ENCODE measurements around the gene KDM6B.

Gene KDM6B

DNA sequence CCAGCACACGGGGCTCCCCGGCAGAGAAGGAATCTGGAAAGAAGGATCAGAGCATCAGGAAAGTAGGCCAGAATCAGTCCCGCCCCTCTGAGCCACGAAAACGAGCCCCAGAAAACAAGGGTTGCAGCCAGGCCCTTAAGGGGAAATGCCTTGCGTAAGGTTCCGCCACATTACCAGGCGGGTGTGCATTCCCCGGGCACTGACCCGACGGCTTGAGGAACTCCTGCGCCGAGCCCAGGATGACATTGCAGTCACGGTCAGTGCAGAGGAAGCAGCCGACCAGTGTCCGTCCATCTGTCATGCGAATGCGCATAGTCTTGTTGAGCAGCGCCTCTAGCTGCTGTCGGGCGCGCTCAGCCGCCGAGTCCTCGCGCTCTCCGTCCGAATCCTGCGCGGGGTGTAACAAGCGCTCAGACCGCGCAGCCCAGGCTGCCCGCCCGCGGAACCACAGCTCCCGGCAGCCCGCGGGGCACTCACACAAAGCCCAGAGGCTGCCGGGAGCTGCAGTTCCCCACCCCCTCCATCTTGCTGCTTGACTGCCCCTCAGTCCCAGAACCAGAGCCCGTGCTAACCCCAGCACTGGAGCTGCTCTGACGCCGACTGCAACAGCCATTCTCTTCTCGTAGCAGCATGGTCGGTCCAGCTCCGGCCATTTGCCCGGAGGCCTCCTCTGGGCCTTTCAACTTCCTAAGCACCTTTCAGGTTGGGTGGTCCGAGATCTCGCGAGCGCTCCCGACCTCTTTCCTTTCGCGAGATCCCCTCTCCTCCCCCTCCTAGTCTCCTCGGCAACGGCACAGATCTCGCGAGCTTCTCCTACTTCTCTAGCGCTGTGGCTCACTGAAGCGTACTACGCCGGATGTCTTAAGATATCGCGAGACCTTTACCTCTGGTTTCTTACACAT is 23.0 kb downstream of the KDM6B start, which contains the start of gene NAA38:
Gene NAA38 (minus strand): TSS at position 749 of the 902 bp plus-strand sequence. CDS start 96 bp downstream, at position 653.
- intact Hi-C loops (cut with DNase I): loop anchor here (5.0 kb wide), 2 partner anchors 35 to 130 kb away; no protein-coding TSS in a partner anchor
- DNase-seq: peak; percentile 90 to 99 (median 97)

DNA sequence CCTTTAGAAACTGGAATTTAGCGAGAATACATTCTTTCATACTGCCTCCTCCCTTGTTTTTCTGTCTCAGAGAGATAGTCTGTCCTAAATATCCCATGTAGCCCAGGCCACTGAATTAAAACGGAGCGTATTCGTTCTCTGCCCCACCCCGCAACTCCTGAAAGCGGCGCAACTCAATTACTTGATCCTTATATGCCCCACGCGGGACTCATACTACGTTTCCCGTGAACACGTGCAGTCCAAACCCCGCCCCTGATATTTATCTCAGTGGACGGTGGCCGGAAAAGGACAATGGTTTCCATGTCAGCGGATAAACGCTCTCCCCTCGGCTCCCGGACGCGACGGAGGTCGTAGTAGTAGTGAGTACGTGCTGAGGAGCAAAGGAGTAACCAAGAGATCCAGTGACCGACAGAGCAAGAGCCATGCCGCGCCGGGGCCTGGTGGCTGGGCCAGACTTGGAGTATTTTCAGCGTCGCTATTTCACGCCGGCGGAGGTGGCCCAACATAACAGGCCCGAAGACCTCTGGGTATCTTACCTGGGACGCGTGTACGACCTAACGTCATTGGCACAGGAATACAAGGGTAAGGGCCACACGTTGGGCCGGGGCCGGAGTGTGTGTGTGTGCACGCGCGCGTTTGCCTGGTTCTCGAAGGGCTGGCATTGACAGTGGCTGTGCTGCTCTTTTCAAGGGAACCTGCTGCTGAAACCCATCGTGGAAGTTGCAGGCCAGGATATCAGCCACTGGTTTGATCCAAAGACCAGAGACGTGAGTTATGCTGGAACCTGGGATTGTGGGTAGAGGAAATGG is 23.9 kb downstream of the KDM6B start, which contains the start of gene CYB5D1:
Gene CYB5D1 (plus strand): TSS at position 291 of the 809 bp plus-strand sequence. CDS start 132 bp downstream, at position 423.
- peak; percentile 85 to 98 (median 94) for DNase-seq
- intact Hi-C loops (cut with DNase I): loop anchor here (5.0 kb wide), 2 partner anchors 36 to 129 kb away; no protein-coding TSS in a partner anchor

DNA sequence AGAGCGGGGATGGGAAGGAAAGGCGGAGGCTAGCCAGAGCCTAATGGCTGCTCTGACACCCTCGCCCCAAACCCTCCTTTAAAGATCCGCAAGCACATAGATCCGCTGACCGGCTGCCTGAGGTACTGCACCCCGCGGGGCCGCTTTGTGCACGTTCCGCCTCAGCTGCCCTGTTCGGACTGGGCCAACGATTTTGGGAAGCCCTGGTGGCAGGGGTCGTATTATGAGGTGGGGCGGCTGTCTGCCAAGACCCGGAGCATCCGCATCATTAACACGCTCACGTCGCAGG is 24.4 kb downstream of the KDM6B start:
- DNase-seq: peak in 16 of 42 donors; percentile 19 to 64 (median 43)
- intact Hi-C loops (cut with DNase I): loop anchor here (5.0 kb wide), 2 partner anchors 36 to 129 kb away; no protein-coding TSS in a partner anchor

DNA sequence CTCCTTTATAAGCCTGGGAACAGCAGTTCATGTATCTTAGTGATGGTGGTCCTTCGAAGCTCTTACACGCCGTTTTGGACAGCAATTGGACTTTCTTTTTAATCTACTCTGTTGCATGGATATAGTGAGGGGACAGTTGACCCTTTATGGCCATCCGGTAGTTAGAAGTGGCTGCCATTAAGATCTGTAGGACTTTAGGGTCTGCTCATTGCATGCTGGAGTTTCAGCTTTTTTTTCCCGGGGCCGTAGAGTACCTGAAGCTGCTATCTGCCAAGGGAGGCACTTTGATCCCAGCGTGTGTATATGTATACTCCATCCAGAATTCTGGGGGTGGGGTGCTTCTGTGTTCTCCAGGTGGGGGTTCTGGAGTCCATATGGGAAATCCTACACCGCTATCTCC is 25.0 kb downstream of the KDM6B start:
- peak in 1 of 42 donors; percentile 33 for DNase-seq
- intact Hi-C loops (cut with DNase I): loop anchor here (5.0 kb wide), 2 partner anchors 37 to 128 kb away; no protein-coding TSS in a partner anchor

DNA sequence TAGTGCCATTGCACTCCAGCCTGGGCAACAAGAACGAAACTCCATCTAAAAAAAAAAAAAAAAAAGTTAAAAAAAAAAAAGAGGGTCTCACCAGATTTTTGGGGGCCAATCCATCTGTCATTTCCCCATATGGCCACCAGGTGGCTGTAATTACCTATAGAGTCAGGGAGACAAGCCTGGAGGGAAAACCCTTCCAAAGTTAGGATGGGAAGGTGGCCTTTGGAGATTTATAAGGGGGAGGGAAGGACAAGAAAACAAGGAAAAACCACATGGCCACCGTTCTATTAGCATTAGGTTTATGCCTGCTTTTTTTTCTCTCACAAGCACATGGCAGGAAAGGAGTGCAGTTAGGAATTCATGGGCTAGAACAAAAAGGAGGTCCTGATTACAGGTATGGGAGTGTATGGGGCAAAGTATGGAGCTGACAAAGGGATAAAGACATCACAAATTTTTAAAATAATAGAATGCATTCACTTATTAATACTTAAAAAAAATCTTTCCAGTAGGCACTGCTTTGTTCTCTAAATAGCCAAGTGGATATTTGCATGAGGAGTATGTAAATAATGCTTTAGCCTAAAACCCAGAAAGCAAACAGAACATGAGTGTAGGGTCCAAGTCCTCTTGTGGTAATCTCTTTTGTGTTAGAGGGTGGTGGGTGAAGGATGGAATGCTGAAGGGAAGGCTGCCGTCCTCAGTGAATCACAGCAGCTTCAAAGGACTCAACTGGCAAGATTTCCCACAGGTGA is 28.8 kb downstream of the KDM6B start:
- intact Hi-C loops (cut with DNase I): loop anchor here (2.0 to 5.0 kb wide), 2 partner anchors 34 to 184 kb away; no protein-coding TSS in a partner anchor
- DNase-seq: peak in 25 of 42 donors; percentile 14 to 89 (median 64)

DNA sequence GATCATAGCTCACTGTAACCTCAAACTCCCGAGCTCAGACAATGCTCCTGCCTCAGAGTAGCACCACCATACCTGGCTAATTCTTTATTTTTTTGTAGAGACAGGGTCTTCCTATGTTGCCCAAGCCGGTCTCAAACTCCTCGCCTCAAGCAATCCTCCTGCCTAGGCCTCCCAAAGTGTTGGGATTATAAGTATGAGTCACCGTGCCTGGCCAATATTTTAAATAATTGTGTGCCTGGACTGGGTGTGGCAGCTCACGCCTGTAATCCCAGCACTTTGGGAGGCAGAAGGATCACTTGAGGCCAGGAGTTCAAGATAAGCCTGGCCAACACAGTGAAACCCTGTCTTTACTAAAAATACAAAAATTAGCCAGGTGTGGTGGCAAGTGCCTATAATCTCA is 30.4 kb downstream of the KDM6B start:
- peak in 1 of 42 donors; percentile 13 for DNase-seq
- intact Hi-C loops (cut with DNase I): loop anchor here (5.0 kb wide), 1 partner anchor 183 kb away; no protein-coding TSS in a partner anchor

DNA sequence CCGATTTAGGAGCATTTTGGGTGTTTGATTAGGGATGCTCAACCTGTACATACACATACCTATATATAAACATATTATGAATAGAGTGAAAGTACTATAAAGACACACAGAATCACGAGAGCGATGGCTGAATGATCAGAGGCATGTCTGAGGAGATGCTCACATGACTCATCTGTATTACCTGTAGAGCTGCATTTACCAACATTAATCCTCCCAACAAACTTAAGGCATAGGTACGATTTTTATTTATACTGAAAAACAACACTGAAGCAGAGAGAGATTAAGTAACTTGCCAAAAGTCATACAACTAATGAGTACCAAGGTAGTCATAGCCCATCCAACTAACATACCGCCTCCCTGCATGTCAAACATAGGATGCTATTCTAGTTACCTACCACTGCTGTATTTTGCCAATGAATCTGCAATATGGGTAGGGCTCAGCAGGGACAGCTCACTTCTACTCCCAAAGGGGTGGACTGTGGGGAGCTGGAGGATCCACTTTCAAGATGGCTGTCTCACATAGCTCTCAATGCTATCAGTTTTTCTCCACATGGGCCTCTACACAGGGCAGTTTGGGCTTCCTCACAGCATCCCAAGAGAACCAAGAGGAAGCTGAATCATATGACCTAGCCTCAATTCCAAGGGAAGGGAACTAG is 31.1 kb downstream of the KDM6B start:
- DNase-seq: peak in 1 of 42 donors; percentile 14
- intact Hi-C loops (cut with DNase I): loop anchor here (5.0 kb wide), 1 partner anchor 182 kb away; no protein-coding TSS in a partner anchor

DNA sequence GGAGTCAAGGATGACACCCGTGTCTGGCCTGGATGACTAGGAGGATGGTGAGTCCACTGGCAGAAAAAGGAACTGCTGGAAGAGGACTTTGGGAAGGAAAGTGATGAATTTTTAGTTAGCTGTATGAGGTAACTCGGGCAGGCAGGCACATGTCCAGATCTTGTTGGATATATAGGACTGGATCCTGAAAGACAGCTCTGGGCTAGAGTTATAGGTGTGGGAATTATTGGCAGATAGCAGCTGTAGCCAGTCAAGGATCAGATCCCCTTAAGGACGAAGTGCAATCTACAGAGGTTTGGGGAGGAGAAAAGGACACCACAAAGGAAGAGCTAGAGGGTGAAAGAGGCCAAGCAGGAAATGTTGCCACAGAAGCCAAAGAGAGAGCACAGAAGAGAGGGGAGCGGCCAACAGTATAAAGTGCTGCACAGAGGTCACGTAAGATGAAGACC is 33.9 kb downstream of the KDM6B start:
- intact Hi-C loops (cut with DNase I): no loop called here

DNA sequence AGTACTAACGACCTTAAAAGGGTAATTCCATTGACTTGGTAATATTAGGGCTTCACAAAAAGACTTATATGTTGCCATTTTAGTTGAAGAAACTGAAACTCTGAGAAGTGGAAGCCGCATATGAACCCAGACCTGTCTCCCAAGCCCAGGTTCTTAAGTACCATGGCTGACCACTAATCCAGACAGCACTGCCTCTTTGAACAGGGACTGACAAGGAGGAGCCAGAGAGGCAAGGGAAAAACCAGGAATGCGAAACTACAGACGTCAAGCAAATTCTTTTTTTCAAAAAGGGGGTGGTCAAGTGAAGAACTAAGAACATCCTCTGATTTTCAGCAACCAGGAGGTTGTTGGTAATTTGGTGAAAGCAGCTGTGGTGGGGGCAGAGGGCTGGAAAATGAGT is 39.0 kb downstream of the KDM6B start:
- DNase-seq: no peak
- intact Hi-C loops (cut with DNase I): no loop called here

More for the DNA sequence above, 33.9 kb downstream of the KDM6B start:
- DNase-seq: no peak

DNA sequence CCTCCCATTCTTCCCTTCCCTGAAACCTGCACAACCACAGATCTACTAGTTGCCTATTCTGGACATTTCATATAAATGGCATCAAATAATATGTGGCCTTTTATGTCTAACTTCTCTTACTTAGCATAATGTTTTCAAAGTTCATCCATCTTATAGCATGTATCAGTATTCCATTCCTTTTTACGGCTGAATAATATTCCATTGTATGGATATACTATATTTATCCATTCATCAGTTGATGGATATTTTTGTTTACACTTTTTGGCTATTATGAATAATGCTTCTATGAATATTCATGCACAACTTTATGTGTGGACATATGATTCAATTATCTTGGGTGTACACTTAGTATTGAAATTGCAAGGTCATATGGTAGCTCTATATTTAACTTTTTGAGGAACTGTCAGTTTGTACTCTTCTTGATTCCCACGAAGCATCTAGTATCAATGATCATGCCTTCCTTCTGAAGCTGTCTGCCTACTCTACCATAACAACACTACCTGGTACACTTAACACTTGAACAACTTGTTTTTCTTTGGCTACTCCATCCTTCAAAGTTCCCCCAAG is 41.9 kb downstream of the KDM6B start:
- no peak for DNase-seq
- intact Hi-C loops (cut with DNase I): no loop called here

DNA sequence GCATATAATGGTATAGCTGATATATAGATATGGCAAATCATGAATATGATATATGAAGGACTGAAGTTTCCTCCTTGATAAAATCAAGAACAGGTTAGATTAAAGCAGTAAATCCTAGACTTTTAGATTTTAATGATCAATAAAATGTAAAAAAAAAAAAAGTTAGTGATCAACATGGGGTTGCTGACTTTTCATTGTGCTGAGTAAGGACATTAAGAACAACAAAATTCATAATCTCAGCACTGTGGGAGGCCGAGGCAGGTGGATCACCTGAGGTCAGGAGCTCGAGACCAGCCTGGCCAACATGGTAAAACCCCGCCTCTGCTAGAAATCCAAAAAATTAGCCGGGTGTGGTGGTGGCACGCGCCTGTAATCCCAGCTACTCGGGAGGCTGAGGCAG is 44.2 kb downstream of the KDM6B start:
- peak in 1 of 42 donors; percentile 22 for DNase-seq
- intact Hi-C loops (cut with DNase I): no loop called here

DNA sequence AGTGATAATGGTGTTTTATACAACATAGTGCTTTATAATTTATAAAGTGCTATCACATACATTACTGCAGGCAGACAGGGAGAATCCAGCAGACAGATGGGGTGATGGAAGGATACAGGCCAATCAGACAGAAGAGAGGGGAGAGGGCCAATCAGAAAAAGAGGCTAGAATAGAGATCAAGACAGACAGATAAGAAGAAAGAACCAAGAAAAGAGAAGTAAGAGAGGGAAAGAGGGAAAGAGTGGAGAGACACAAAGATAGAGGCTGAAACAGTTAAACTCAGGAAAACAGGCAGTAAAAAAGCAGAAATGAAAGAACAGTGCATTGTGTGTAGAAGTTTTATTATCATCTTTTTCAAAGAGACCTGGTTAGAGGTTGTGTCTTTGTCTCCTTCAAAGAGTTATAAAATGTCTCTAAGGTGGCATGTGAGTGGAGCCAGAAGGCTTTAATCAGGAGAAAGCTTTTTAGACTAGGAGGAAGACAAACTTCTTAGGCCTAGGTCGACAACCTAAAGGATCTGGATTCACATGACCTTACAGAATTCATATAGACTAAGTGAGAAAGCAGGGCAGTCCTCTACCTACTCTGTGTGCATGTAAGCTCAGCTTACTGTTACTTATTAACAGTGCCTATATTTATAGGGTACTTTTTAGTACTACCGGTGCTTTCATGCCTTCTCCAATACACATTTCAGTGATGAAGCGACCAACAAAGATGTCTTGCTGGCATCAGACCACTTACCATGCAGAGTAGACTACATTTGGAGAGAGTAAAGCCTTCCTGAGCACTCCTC is 46.3 kb downstream of the KDM6B start:
- DNase-seq: peak in 1 of 42 donors; percentile 39
- intact Hi-C loops (cut with DNase I): no loop called here

DNA sequence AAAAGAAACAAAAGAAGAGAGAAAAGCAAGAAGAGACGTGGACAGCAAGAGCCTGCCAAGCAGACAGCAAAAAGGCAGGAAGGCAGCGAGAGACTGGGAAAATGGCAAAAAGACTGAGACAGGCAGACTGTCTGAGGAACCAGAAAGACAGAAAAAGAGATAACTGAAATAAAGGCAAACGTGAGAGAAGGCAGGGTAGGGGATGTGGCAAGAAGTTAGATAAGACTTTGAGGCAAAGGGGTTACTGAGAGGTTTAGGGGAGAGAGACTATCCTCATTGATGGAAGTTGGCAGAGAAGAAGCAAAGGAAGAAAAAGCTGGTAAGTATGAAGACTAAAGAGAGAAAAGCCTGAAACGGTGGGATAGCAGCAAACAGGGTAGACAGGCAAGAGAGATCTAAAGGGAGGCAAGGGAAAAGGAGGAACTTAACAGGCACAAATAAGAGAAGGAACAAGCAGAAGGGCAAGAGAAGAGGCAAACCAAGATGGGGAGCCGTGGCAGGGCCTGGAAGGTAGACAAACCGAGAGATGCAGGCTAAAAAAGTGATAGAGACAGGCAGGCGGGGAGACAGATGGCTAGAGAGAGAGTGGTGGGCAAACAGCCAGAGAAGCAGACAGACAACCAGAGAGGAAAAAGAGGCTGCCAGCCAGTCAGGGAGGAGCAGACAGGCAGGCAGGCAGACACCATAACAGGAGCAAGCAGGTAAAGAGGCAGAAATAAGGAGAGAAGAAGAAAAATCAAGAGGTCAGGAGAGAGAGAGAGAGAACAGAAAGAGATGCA is 47.4 kb downstream of the KDM6B start:
- peak in 7 of 42 donors; percentile 7 to 49 (median 35) for DNase-seq
- intact Hi-C loops (cut with DNase I): no loop called here

DNA sequence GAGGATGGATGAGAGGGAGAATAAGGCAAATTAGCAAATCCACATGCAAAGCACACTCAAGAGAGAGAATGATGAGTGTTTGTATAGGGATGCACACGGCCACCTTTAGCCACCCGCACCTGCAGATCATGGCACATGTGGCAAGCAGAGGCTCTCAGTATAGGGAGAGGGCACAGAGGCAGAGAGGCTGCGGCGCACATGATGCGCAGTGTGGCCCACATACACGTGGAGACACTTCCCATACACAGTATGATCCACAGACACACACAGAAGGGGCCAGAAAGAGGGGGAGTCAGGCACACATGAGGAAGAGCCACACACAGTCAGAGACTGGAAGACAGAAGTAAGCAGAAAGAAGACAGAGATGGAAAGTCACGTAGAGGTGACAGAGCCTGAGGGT is 48.1 kb downstream of the KDM6B start:
- DNase-seq: peak in 2 of 42 donors; percentile 17 to 33
- intact Hi-C loops (cut with DNase I): no loop called here

DNA sequence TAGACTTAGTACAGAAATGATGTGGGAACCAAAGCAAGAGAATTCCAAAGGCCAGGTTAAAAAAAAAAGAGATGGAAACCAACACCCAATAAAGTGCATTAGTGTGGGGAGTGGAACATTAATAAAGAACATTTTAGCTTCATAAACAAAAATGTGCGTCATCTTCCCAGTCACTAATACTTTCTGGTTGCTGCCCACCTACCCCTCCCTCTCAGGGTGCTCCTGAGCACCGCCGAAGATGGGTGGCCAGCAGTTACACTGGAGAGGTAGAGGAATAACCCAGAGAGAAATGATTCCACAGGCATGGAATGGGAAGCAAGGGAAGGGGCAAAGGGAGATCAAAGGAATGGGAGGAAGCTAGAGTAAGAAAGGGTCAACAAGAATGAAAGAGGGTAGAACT is 48.6 kb downstream of the KDM6B start:
- DNase-seq: no peak
- intact Hi-C loops (cut with DNase I): no loop called here
